AML-193 (cell line): ENCODE measurements around the gene SPATA31D1.
"Not testable (repeated sequence)": the region's sequence is repeated elsewhere in the genome, so short reads cannot be mapped to it uniquely, and the experiment has no call there.

Experiments
- DNase-seq, 2 experiments: peaks; one replicate each; lab custom pipeline; 2025; lab: John Stamatoyannopoulos, UW

SPATA31D1 gene

GRCh38 chr9:81988472-81988871, at the start of gene SPATA31D1:
TSS of gene SPATA31D1 (plus strand) at chr9:81988772. CDS start at chr9:81988819, 47 bp downstream.
- not testable (repeated sequence) for DNase-seq

GRCh38 chr9:81943393-81943792, 45.2 kb upstream of the SPATA31D1 start, which contains the start of gene SPATA31D3:
TSS of gene SPATA31D3 (plus strand) at chr9:81943500. CDS start at chr9:81943586, 86 bp downstream.
- DNase-seq = not testable (repeated sequence)

GRCh38 chr9:81948650-81949049, 39.9 kb upstream of the SPATA31D1 start:
- DNase-seq = not testable (repeated sequence)

- no peak for DNase-seq
Observed at GRCh38 chr9:81953096-81953495, 35.5 kb upstream of the SPATA31D1 start.

DNA sequence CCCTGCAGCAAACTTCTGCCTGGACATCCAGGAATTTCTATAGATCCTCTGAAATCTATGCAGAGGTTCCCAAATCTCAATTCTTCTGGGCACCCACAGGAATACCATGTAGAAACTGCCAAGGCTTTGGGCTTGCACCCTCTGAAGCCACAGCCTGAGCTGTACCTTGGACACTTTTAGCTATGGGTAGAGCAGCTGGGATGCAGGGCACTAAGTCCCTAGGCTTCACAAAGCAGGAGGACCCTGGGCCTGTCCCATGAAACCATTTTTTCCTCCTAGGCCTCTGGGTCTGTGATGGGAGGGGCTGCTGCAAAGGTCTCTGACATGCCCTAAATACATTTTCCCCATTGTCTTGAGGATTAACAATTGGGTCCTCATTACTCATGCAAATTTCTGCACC, 32.9 kb upstream of the SPATA31D1 start:
- DNase-seq = no peak

DNA sequence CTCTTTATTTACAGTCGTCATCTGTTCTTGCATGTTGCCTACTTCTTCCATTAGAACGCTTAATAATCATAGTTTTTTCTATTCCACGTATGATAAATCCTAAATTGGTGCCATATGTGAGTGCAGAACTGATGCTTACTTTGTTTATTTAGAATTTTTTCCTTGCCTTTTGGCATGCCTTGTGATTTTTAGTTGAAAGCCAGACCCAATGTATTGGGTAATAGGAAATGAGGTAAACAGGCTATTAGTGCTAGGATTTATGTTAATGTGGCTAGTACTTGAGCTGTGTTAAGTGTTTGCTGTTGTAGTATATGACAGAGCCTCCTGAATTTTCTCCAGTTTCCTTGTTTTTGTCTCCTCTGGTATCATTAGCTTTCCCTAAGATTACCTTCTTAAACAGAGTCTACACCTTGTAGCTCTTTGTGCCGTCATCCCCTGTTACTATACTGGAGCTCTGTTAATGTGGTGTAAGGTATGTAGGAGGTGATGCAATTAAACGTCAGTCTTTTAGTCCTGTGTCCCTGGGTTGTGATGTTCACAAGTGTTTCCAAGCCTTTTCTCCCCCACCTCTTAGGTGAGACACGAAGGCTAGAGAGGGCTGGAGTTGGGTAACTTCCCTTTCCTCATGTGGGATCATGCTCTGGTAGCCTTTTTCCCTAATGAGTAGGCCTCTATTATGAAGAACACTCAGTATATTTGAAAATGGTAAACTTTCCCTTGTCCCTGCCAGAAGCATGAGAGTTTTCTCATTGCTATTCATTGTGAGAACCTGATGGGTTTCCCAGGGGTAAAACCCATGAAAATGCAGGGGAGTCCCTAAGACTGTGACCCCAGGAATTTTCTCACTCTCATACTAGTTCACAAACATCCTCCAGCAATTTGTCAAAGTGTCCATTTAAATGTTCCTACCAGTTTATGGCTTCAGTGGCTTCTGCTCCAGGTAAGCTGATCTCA, 24.1 kb upstream of the SPATA31D1 start:
- no peak for DNase-seq

- no peak for DNase-seq
Observed at GRCh38 chr9:81968026-81968425, 20.5 kb upstream of the SPATA31D1 start.

GRCh38 chr9:81969971-81970370, 18.6 kb upstream of the SPATA31D1 start:
- no peak for DNase-seq

GRCh38 chr9:81971727-81972126, 16.8 kb upstream of the SPATA31D1 start:
- DNase-seq = no peak

DNA sequence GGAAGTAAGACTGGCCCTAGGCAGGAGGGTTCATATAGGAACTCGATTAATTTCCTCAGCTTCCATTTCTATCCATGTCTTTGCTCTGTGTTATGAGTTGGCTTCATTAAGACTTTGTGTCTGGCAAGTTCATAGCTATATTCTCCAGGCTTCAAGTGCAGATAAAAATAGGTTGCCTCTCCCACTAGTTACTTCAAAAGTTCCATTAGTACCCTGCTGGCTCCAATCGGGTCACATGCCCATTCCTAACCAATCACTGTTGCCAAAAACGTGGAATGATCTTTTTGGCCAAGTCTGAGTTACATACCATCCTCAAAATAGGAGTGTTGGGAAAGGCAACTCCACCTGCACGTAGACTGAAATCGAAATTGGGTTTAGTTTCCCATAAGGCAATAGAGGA, 13.8 kb upstream of the SPATA31D1 start:
- no peak for DNase-seq

- DNase-seq = no peak
Observed at GRCh38 chr9:81976351-81976750, 12.2 kb upstream of the SPATA31D1 start.

GRCh38 chr9:81979196-81979595, 9.4 kb upstream of the SPATA31D1 start:
- no peak for DNase-seq

GRCh38 chr9:81980568-81980967, 8.0 kb upstream of the SPATA31D1 start:
- no peak for DNase-seq

DNA sequence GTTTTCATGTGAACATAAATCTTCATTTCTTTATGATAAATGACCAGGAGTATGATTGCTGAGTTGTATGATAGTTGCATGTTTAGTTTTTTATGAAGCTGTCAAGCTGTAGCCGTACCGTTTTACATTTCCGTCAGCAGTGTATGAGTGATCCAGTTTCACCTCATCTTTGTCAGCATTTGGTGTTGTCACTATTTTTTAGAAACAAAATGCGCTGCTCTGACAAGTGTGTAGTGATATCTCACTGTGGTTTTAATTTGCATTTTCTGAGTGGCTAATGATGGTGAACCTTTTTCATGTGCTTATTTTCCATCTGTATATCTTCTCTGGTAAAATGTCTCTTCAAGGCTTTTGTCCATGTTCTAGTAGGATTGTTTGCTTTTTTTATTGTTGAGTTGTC, 6.7 kb upstream of the SPATA31D1 start:
- no peak for DNase-seq

DNA sequence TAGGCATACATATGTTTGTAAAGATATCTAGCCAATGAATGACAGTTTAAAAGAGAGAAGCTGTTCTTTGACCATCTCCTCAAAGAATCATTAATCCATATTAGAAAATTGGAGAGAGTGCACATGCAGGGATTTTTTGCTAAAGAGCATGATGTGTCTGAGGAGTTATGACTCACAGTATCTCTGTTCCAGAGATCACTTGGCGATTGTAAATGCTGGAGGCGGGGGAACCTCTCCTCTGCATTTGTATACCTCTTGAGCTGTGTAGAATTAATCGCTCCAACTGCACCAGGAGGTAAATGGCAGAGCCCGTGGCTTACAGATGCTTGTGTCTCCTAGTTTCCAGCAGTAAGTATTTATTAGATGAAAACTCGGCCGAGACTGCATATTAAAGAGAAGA, 3.6 kb upstream of the SPATA31D1 start:
- DNase-seq = no peak

- DNase-seq = no peak
Observed at GRCh38 chr9:81986051-81986450, 2.5 kb upstream of the SPATA31D1 start.

DNA sequence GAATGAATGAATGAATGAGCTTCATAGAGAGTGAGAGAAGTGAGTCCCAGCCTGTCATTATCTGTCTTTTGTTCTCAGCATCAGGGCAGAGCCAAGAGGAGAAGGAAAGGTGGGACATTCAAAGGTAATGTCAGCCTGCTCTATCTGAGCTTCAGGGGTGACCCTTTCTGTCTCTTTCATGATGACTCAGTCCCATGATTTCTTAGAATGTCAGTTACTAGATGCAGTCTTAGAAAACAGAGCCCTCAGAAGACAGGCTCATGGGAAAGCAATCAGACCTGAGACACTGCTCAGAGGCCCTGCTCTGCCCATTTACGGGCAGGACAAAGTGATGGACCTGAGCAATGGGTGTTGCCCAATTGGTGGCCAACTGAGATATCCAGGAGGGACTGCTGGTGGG, 1.1 kb downstream of the SPATA31D1 start:
- DNase-seq = no peak

- DNase-seq = no peak
Observed at GRCh38 chr9:81993656-81994055, 5.1 kb downstream of the SPATA31D1 start.

DNA sequence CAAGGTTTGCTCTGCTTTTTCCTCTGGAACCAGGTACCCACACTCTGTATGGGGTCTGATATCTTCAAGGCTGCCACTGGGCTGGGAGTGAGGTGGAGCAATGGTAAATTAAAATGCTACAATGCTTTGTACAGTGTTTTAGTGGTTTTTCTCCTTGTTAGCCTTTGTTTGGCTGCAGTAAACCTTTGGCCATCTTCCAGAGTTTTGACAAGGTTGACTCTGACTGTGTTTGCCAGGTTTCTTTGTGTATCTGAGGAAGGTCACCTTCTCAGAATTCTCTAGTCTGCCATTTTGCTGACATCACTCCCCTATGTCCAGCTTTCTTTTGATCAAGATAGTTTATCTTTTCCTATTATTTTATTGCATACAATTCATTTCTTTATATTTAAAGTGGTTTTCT, 11.2 kb downstream of the SPATA31D1 start:
- no peak for DNase-seq

- DNase-seq = no peak
Observed at GRCh38 chr9:82010711-82011110, 22.1 kb downstream of the SPATA31D1 start.

DNA sequence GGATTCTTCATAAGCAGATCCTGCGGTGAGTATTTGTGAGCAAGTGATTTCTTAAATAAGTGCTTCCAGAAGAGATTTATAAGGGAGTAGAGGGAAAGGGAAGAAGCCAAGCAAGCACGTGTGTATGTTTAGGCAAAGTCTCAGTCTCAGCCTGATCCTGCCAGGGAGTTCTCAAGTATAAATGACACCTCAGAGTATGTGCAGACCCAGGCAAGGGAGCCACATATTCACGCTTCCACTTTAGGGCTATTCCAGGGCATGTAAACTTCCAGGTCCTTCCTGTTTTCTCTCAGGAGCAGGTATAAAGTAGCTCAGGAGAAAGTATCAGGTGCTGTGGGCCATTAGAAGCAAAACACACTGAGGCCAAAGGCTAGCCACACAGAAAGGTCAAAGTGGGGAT, 22.6 kb downstream of the SPATA31D1 start:
- no peak for DNase-seq

- DNase-seq = no peak
Observed at GRCh38 chr9:82012276-82012675, 23.7 kb downstream of the SPATA31D1 start.

DNA sequence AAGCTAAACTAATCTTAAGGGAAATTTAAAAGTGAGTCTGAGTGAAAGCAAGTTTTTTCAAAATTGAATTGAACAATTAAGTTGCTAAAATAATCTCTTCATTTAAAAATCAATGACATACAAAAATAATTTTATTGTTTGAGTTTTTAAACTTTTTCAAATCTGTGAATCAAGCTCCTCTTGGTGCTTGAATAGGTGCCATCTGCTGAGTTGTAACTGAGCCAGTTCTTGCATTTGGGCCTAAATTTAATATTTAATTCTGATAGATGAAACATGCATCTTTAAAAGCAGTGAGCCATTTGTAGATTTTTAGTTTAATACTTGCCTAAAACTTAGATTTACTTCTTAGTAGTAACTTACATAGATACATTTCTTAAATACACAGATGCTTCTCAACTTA, 31.8 kb downstream of the SPATA31D1 start:
- no peak for DNase-seq

DNA sequence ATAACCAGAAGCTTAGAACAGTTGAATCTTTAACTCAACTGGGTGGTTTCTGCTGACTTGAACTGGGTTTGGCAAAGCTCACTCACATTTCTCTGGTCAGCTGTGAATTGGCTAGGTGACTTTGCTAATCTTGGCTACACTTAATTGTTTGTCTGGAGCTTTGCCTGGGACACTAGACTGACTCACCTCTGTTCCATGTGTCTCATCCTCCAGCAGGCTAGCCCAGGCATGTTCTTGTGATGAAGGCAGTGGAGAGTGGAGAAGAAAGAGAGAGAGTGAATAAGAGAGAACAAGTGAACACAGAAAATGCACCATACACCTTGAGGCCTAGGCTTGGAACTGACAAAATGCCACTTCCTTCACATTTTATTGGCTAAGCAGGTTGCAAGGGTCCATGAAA, 32.6 kb downstream of the SPATA31D1 start:
- DNase-seq = no peak
